ENCODE results near the gene TMTC3. TPM values are rescaled to one million over a fixed set of nuclear protein-coding genes. Genes with fewer than 3 reads are reported as not detected.

Gene TMTC3
- total and polyA plus RNA-seq, 7 donors, result 0.46 to 22.2 (median 14.4) TPM

- intact Hi-C loops (cut with DNase I), result no loop called here
- no peak overlapping the region for H3K4me3 ChIP-seq
- no peak overlapping the region for H3K27ac ChIP-seq
- no peaks in the 10 kb centered on the region for H3K36me3 ChIP-seq
- no peak for DNase-seq
- H3K9me3 ChIP-seq, result peaks cover 0 to 6% (median 1%) of the 10 kb centered on the region in 4 donors
- TF ChIP-seq POLR2A (IDR thresholded peaks at IDR 0.05) (no peak), POLR2AphosphoS5 (IDR thresholded peaks at IDR 0.05) (no peak), EP300 (IDR thresholded peaks at IDR 0.05) (no peak)
- TF ChIP-seq, protein P1, sequence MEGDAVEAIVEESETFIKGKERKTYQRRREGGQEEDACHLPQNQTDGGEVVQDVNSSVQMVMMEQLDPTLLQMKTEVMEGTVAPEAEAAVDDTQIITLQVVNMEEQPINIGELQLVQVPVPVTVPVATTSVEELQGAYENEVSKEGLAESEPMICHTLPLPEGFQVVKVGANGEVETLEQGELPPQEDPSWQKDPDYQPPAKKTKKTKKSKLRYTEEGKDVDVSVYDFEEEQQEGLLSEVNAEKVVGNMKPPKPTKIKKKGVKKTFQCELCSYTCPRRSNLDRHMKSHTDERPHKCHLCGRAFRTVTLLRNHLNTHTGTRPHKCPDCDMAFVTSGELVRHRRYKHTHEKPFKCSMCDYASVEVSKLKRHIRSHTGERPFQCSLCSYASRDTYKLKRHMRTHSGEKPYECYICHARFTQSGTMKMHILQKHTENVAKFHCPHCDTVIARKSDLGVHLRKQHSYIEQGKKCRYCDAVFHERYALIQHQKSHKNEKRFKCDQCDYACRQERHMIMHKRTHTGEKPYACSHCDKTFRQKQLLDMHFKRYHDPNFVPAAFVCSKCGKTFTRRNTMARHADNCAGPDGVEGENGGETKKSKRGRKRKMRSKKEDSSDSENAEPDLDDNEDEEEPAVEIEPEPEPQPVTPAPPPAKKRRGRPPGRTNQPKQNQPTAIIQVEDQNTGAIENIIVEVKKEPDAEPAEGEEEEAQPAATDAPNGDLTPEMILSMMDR (IDR thresholded peaks at IDR 0.05), result no peak
- H3K27me3 ChIP-seq, result no peaks in the 10 kb centered on the region
- H3K4me1 ChIP-seq, result no peaks in the 10 kb centered on the region
Observed at GRCh38 chr12:88223519-88223918, 81.4 kb downstream of the TMTC3 start.

- intact Hi-C loops (cut with DNase I), result no loop called here
- Histone ChIP-seq H3K27ac (no peak overlapping the region), H3K4me1 (no peaks in the 10 kb centered on the region), H3K27me3 (no peaks in the 10 kb centered on the region), H3K36me3 (no peaks in the 10 kb centered on the region), H3K4me3 (no peak overlapping the region), H3K9me3 (peaks cover 0 to 4% (median 0%) of the 10 kb centered on the region in 4 donors)
- DNase-seq, result no peak
- TF ChIP-seq, protein P1 (IDR thresholded peaks at IDR 0.05), result no peak
- TF ChIP-seq POLR2AphosphoS5 (IDR thresholded peaks at IDR 0.05) (no peak), POLR2A (IDR thresholded peaks at IDR 0.05) (no peak), EP300 (IDR thresholded peaks at IDR 0.05) (no peak)
Observed at GRCh38 chr12:88225776-88226175, 83.7 kb downstream of the TMTC3 start.

- TF ChIP-seq EP300 (IDR thresholded peaks at IDR 0.05) (no peak), POLR2AphosphoS5 (IDR thresholded peaks at IDR 0.05) (no peak), POLR2A (IDR thresholded peaks at IDR 0.05) (no peak)
- TF ChIP-seq, protein P1 (IDR thresholded peaks at IDR 0.05), result no peak
- WGBS, 2 donors, result 71 to 76% methylated on average over 7 of the region's 7 CpGs
- intact Hi-C loops (cut with DNase I), result no loop called here
Observed at GRCh38 chr12:88227263-88227662, 85.2 kb downstream of the TMTC3 start.

GRCh38 chr12:88227871-88228270 is 85.8 kb downstream of the TMTC3 start:
- Histone ChIP-seq H3K4me3 (no peak overlapping the region), H3K4me1 (no peaks in the 10 kb centered on the region), H3K9me3 (peaks cover 0 to under 1% (median 0%) of the 10 kb centered on the region in 4 donors), H3K27me3 (no peaks in the 10 kb centered on the region), H3K36me3 (no peaks in the 10 kb centered on the region), H3K27ac (no peak overlapping the region)
- TF ChIP-seq, protein P1 (IDR thresholded peaks at IDR 0.05), result no peak
- no peak for TF ChIP-seq EP300 (IDR thresholded peaks at IDR 0.05)
- TF ChIP-seq POLR2AphosphoS5 (IDR thresholded peaks at IDR 0.05), result no peak
- no peak for TF ChIP-seq POLR2A (IDR thresholded peaks at IDR 0.05)
- no peak for DNase-seq
- intact Hi-C loops (cut with DNase I), result no loop called here
- 94% methylated on average over 12 of the region's 12 CpGs for WGBS, 2 donors

More at GRCh38 chr12:88227263-88227662, 85.2 kb downstream of the TMTC3 start:
- DNase-seq, result no peak
- Histone ChIP-seq H3K9me3 (peaks cover 0 to 4% (median 0%) of the 10 kb centered on the region in 4 donors), H3K36me3 (no peaks in the 10 kb centered on the region), H3K27ac (no peak overlapping the region), H3K27me3 (no peaks in the 10 kb centered on the region), H3K4me1 (no peaks in the 10 kb centered on the region), H3K4me3 (no peak overlapping the region)

- H3K36me3 ChIP-seq, result no peaks in the 10 kb centered on the region
- intact Hi-C loops (cut with DNase I), result no loop called here
- no peak overlapping the region for H3K4me3 ChIP-seq
- no peak overlapping the region for H3K27ac ChIP-seq
- no peaks in the 10 kb centered on the region for H3K4me1 ChIP-seq
- H3K9me3 ChIP-seq, result no peaks in the 10 kb centered on the region
- no peak for DNase-seq
- no peaks in the 10 kb centered on the region for H3K27me3 ChIP-seq
- no peak for TF ChIP-seq POLR2A (IDR thresholded peaks at IDR 0.05)
- TF ChIP-seq, protein P1 (IDR thresholded peaks at IDR 0.05), result no peak
- 96% methylated on average over 4 of the region's 4 CpGs for WGBS, 2 donors
Observed at GRCh38 chr12:88228720-88229119, 86.6 kb downstream of the TMTC3 start.
